ENCODE results near the gene PRDM15. TPM values are rescaled to one million over a fixed set of nuclear protein-coding genes. Genes with fewer than 3 reads are reported as not detected.

PRDM15 gene
- total and polyA plus RNA-seq, 8 donors: 6.2 to 10.0 (median 7.3) TPM

DNA sequence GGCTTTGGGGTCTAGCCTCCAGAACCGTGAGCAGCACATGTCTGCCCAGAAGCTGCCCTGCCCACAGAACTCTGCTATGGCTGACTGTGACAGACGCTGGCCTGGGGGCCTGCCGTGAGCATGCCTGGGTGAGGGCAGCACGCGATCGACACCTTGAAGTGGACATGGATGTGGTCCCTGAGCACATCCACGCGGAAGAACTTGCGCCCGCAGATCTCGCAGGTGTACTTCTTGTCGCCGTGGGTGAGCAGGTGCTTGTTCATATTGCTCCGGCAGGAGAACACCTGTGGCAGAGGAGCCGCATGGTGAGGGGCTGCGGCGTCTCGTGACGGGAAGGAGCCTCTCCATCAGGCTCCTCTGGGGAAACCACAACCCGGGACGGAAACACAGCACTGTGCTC lies 56.0 kb downstream of the PRDM15 start:
- ATAC-seq (no peak), DNase-seq (peak in 1 of 4 donors; percentile 76)
- no peaks in the 10 kb centered on the region for H3K9me3 ChIP-seq
- H3K36me3 ChIP-seq: peaks cover 0 to 62% of the 10 kb centered on the region in 2 donors
- no peak overlapping the region for H3K27ac ChIP-seq
- intact Hi-C loops (cut with DNase I): no loop called here
- H3K4me1 ChIP-seq: no peaks in the 10 kb centered on the region
- H3K27me3 ChIP-seq: no peaks in the 10 kb centered on the region
- TF ChIP-seq, protein P1, sequence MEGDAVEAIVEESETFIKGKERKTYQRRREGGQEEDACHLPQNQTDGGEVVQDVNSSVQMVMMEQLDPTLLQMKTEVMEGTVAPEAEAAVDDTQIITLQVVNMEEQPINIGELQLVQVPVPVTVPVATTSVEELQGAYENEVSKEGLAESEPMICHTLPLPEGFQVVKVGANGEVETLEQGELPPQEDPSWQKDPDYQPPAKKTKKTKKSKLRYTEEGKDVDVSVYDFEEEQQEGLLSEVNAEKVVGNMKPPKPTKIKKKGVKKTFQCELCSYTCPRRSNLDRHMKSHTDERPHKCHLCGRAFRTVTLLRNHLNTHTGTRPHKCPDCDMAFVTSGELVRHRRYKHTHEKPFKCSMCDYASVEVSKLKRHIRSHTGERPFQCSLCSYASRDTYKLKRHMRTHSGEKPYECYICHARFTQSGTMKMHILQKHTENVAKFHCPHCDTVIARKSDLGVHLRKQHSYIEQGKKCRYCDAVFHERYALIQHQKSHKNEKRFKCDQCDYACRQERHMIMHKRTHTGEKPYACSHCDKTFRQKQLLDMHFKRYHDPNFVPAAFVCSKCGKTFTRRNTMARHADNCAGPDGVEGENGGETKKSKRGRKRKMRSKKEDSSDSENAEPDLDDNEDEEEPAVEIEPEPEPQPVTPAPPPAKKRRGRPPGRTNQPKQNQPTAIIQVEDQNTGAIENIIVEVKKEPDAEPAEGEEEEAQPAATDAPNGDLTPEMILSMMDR (IDR thresholded peaks at IDR 0.05): no peak
- no peak overlapping the region for H3K4me3 ChIP-seq

DNA sequence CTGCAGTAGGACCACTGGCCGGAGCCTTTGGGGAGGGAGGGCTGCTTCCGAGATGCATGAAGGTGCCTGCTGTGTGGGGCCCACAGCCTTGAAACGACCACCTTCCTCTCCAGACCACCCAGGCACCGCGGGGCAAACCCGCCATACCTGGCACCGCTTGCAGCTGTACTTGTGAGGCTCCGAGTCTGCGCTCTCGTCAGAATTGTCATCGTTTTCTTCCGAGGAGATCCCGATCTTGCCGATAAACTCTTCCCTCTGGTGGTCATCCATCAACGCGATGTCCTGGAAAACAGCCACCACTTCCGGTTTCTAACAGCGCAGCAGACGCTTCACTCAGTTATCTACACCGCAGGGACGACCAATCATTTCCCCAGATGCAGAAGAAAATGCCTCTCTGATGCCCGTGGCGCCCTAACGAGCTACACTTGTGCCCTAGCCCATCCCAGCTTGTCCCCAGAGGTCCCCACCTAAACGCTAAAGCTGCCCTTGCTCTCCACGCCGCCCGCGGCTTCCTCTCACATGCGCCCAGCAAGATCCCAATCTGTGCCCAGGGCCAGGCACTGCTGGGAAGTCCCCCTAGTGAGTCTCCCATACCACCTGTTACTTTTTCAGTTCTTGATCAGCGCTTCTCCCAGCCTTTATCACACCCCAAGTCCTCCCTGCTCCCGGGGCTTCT lies 57.2 kb downstream of the PRDM15 start:
- DNase-seq (peak in 1 of 4 donors; percentile 58), ATAC-seq (no peak)
- H3K4me3 ChIP-seq: no peak overlapping the region
- H3K27me3 ChIP-seq: no peaks in the 10 kb centered on the region
- peaks cover 0 to 2% of the 10 kb centered on the region in 2 donors for H3K4me1 ChIP-seq
- peaks cover 0 to 49% of the 10 kb centered on the region in 2 donors for H3K36me3 ChIP-seq
- H3K9me3 ChIP-seq: no peaks in the 10 kb centered on the region
- intact Hi-C loops (cut with DNase I): no loop called here
- H3K27ac ChIP-seq: no peak overlapping the region
- TF ChIP-seq, protein P1 (IDR thresholded peaks at IDR 0.05): no peak

DNA sequence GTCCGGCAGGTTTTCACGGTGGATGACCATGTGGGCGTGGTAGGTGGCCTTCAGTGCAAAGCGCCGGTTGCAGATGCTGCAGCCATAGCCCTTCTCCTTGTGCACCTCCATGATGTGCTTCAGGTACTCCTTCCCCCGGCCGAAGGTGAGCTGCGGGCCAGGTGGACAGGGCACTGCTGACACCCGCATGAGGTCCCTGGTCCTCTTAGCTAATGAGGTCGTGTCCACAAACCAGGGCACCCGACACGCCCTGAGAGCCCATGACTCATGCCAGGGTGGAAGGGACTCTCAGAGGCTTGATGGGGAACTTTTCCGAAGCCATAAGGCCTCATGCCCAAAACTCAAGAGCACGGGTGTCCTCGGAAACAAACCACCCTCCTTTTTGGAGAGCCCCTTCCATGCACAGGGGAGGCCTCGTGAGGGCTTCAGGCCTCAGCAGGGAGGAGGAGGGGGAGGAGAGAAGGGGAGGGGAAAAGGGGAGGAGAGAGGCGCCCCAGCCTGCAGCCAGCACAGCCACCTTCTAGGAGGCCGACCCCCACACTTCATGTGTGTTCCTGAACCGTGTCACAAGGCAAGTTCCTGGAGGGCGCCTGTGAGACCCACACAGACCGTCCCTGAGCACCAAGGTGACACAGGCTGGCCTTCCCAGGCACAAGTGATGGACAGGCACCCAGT lies 57.9 kb downstream of the PRDM15 start:
- intact Hi-C loops (cut with DNase I): no loop called here
- Histone ChIP-seq H3K27ac (no peak overlapping the region), H3K27me3 (no peaks in the 10 kb centered on the region), H3K4me3 (no peak overlapping the region), H3K36me3 (peaks cover 0 to 44% of the 10 kb centered on the region in 2 donors), H3K9me3 (no peaks in the 10 kb centered on the region), H3K4me1 (peaks cover 0 to 5% of the 10 kb centered on the region in 2 donors)
- TF ChIP-seq, protein P1 (IDR thresholded peaks at IDR 0.05): no peak
- DNase-seq: no peak
- ATAC-seq: no peak

DNA sequence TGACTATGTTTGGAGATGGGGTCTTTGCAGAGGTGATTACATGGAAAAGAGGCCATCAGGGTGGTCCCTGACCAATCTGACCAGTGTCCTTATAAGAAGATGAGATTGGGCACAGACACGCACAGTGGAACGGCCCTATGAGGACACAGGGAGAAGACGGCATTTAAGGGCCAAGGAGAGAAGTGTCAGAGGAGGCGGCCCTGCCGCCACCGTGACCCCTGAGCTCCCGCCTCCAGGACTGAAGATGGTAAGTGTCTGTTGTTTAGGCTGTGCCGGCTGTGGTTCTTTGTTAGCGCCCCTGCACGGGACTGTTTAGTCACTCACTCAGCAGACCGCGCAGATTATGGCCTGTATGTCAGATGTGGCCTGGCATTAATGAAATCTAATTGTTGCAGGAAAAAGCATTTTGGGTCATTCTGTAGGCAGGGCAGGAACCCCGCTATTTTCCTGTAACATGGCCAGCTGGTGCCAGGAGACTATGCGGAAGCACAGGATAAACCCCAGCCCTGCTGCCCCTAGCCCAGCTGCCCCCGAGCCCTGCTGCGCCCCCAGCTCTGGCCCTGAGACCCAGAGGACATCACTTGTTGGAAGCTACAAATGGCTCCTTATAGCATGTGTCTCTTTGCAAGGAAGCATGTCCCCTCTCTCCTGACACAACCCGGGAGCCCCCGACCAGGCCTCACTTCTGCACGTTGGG lies 58.6 kb downstream of the PRDM15 start:
- Histone ChIP-seq H3K36me3 (peaks cover 0 to 41% of the 10 kb centered on the region in 2 donors), H3K27me3 (no peaks in the 10 kb centered on the region), H3K4me3 (no peak overlapping the region), H3K9me3 (no peaks in the 10 kb centered on the region), H3K27ac (no peak overlapping the region), H3K4me1 (peaks cover 0 to 5% of the 10 kb centered on the region in 2 donors)
- TF ChIP-seq, protein P1 (IDR thresholded peaks at IDR 0.05): no peak
- ATAC-seq (no peak), DNase-seq (peak in 1 of 4 donors; percentile 48)
- intact Hi-C loops (cut with DNase I): no loop called here

DNA sequence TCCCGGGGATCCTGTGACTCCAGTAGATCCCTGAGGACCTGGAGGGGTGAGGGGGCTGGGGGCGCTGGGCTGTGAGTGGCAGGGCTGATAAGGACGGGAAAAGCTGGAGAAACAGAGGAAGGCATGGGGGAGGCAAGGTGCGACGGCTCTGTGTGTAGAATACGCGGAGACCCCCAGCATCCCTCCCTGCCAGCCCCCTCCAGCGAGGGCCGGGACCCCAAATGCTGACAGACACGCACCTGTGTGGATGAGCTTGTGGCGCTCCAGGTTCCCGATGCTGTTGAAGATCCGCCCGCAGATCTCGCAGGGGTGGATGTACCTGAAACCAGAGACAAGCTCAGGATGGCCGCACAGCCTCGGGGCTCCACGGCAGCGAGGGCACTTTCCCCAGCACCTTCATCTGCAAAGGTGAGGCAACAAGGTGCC lies 59.3 kb downstream of the PRDM15 start:
- no peaks in the 10 kb centered on the region for H3K9me3 ChIP-seq
- no peak for ATAC-seq
- peaks cover 0 to 41% of the 10 kb centered on the region in 2 donors for H3K36me3 ChIP-seq
- intact Hi-C loops (cut with DNase I): loop anchor here in 1 of 2 donors (5.0 kb wide), 1 partner anchor 208 kb away; no protein-coding TSS in a partner anchor
- TF ChIP-seq, protein P1 (IDR thresholded peaks at IDR 0.05): no peak
- H3K27ac ChIP-seq: no peak overlapping the region
- DNase-seq: peak in 1 of 4 donors; percentile 50
- H3K27me3 ChIP-seq: no peaks in the 10 kb centered on the region
- no peak overlapping the region for H3K4me3 ChIP-seq
- peaks cover 0 to 5% of the 10 kb centered on the region in 2 donors for H3K4me1 ChIP-seq

Data from left lung (tissue), 10 donors.